Thymus (tissue), 11 donors: ENCODE measurements around the gene PRSS36. TPM values are rescaled to one million over a fixed set of nuclear protein-coding genes. Genes with fewer than 3 reads are reported as not detected.
"Not testable (repeated sequence)": the region's sequence is repeated elsewhere in the genome, so short reads cannot be mapped to it uniquely, and the experiment has no call there.

Experiments
- DNase-seq, 9 donors: peaks; one replicate each; pipeline ENCODE4 v3.0.0-alpha.2; 2013; ENCODE audit warnings: low spot score in 9 of 9, low read depth in 6 of 9, missing footprints in 1 of 9
- H3K27ac ChIP-seq, 2 donors: one replicate each; pipeline ENCODE4 v1.5.1; 2013; ENCODE audit warnings: control low read depth in 1 of 2, low read depth in 1 of 2, low read length in 1 of 2, mild to moderate bottlenecking in 1 of 2, moderate library complexity in 1 of 2
- H3K27me3 ChIP-seq, 2 donors: one replicate each; pipeline ENCODE4 v1.5.1; 2013; ENCODE audit warnings: low read length in 1 of 2; ENCODE audit not compliant: control insufficient read depth in 2 of 2, insufficient read depth in 1 of 2
- H3K36me3 ChIP-seq, 2 donors: one replicate each; pipeline ENCODE4 v1.5.1; 2013; ENCODE audit warnings: low read length in 1 of 2, mild to moderate bottlenecking in 1 of 2, moderate library complexity in 1 of 2; ENCODE audit not compliant: control insufficient read depth in 2 of 2, insufficient read depth in 2 of 2
- H3K4me1 ChIP-seq, 2 donors: one replicate each; pipeline ENCODE4 v1.5.1; 2013; ENCODE audit warnings: low read length in 2 of 2; ENCODE audit not compliant: control insufficient read depth in 2 of 2, insufficient read depth in 2 of 2
- H3K4me3 ChIP-seq, 2 donors: one replicate each; pipeline ENCODE4 v1.5.1; 2013; ENCODE audit warnings: low read length in 2 of 2, control low read depth in 1 of 2, mild to moderate bottlenecking in 1 of 2
- H3K9me3 ChIP-seq, 2 donors: one replicate each; pipeline ENCODE4 v1.5.1; 2013; ENCODE audit warnings: low read length in 1 of 2, mild to moderate bottlenecking in 1 of 2; ENCODE audit not compliant: control insufficient read depth in 2 of 2, insufficient read depth in 1 of 2
- WGBS: extraction: QIAGEN DNeasy Blood & Tissue Kit; methylation state at CpG from one replicate; pipeline ENCODE4 v1.1.7; 2013; 5-methylcytosine and 5-hydroxymethylcytosine counted together
- polyA plus RNA-seq: library from polyadenylated mRNA; stranded (reverse); fragments of 200-250 nt; gene quantifications from one replicate; pipeline ENCODE4 v1.2.3, GENCODE V29; 2013
- total RNA-seq: library from RNA; stranded (reverse); fragments of 120-200 nt; gene quantifications from one replicate; pipeline ENCODE4 v1.2.4, GENCODE V29; 2013
- donor health status: healthy.

The PRSS36 gene
- total and polyA plus RNA-seq, 2 donors = 4.3 to 5.7 TPM

DNA sequence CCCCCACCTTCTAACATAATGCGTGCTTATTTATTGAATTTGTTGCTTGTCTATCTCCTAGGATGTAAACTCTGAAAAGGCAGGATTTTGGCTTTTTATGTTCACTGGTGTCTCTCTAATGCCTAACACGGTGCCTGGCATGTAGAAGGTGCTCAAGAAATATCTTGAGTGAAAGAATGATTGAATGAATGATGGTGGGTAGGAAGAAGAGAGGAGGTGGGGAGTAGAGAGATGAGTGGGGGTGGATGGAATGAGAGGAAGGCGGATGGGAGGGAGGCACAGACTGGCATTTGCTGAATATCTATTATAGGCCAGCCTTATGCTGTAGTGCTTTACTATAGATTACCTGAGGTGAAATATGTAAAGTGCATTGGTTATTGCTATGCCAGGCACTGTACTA, 2.3 kb downstream of the PRSS36 start:
- peaks cover 0 to 1% of the 10 kb centered on the region in 2 donors for H3K9me3 ChIP-seq
- H3K4me1 ChIP-seq = peaks cover 6 to 8% of the 10 kb centered on the region in 2 donors
- H3K4me3 ChIP-seq = no peak overlapping the region
- H3K27ac ChIP-seq = no peak overlapping the region
- no peaks in the 10 kb centered on the region for H3K36me3 ChIP-seq
- no peak for DNase-seq
- peaks cover 0 to 33% of the 10 kb centered on the region in 2 donors for H3K27me3 ChIP-seq
- WGBS = 98% methylated on average over 3 of the region's 3 CpGs

DNA sequence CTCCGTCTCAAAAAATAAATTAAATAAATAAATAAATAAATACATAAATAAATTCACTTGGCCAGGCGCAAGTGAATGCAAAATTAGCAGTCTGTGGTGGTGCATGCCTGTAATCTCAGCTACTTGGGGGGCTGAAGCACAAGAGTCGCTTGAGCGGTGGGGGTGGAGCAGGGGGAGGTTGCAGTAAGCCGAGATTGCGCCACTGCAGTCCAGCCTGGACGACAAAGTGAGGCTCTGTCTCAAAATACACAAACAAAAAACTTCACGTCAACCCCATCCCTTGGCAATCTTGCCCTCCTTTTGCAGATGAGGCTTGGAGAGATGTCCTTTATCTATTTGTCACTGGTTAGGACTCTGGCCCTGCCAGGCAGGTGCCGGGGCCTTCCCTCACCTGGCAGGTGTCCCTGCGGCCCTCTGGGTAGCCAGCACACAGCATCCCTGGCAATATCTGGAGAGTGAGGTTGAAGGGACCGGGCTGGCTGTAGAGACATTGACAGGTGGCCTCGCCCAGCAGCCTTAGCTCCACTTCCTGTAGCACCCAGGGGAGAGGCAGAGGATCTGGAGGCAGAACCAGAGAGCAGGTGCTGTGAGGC, 4.4 kb downstream of the PRSS36 start:
- DNase-seq = no peak
- Histone ChIP-seq H3K4me1 (peaks cover 10 to 15% of the 10 kb centered on the region in 2 donors), H3K9me3 (peaks cover 1 to 3% of the 10 kb centered on the region in 2 donors), H3K36me3 (no peaks in the 10 kb centered on the region), H3K27ac (no peak overlapping the region), H3K27me3 (peaks cover 0 to 33% of the 10 kb centered on the region in 2 donors), H3K4me3 (no peak overlapping the region)
- 92% methylated on average over 12 of the region's 12 CpGs for WGBS

GRCh38 chr16:31144418-31144817, 5.4 kb downstream of the PRSS36 start:
- peaks cover 0 to 32% of the 10 kb centered on the region in 2 donors for H3K27me3 ChIP-seq

GRCh38 chr16:31143694-31144148, 6.1 kb downstream of the PRSS36 start:
- Histone ChIP-seq H3K27ac (no peak overlapping the region), H3K4me3 (no peak overlapping the region), H3K4me1 (peaks cover 10 to 22% of the 10 kb centered on the region in 2 donors), H3K36me3 (no peaks in the 10 kb centered on the region), H3K27me3 (peaks cover 0 to 25% of the 10 kb centered on the region in 2 donors), H3K9me3 (peaks cover 1 to 3% of the 10 kb centered on the region in 2 donors)
- DNase-seq = no peak
- WGBS = over 99% methylated on average over 8 of the region's 8 CpGs

More at GRCh38 chr16:31144418-31144817, 5.4 kb downstream of the PRSS36 start:
- not testable (repeated sequence) for H3K9me3 ChIP-seq, H3K4me3 ChIP-seq, H3K27ac ChIP-seq, H3K36me3 ChIP-seq, DNase-seq
- peaks cover 10 to 15% of the 10 kb centered on the region in 2 donors for H3K4me1 ChIP-seq
- whole genome bisulfite sequencing = 95% methylated on average over 7 of the region's 7 CpGs

DNA sequence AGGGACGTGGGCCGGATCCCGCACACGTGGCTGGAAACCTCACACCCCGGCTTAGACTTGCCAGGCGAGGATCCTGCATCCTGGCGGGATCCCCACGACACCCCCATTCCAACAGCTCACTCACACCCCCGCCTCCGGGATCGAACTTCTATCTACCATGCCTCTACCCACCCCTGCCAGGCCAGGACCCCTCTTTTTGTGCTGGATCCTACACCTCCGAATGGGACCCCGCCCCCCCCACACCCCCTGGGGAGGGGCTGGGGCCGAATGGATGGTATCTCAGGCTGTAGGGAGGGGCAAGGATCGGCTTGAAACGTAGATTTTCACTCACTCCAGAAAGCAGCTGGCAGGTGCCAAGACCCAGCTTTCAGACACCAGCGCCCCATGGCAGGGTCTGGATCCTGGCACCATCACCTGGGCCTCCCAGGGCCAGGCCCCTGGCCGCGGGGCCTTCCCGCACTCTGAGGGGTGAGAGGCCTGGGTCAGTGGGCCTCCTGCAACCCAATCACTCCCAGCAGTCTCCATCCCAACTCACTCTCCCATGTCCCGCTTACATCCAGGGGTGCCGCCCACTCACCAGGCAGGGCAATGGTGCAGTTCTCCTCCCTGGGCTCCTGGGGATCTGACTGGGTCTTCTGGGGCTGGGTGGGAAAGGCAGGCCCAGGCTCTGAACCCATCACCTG, 6.7 kb downstream of the PRSS36 start:
- Histone ChIP-seq H3K4me3 (peak overlapping the region in 1 of 2 donors; percentile 64), H3K36me3 (no peaks in the 10 kb centered on the region), H3K9me3 (peaks cover 1 to 3% of the 10 kb centered on the region in 2 donors), H3K27me3 (peaks cover 0 to 19% of the 10 kb centered on the region in 2 donors), H3K4me1 (peaks cover 10 to 22% of the 10 kb centered on the region in 2 donors), H3K27ac (peak overlapping the region in 1 of 2 donors; percentile 81)
- DNase-seq = peak in 1 of 9 donors; percentile 28
- 83% methylated on average over 22 of the region's 22 CpGs for WGBS

DNA sequence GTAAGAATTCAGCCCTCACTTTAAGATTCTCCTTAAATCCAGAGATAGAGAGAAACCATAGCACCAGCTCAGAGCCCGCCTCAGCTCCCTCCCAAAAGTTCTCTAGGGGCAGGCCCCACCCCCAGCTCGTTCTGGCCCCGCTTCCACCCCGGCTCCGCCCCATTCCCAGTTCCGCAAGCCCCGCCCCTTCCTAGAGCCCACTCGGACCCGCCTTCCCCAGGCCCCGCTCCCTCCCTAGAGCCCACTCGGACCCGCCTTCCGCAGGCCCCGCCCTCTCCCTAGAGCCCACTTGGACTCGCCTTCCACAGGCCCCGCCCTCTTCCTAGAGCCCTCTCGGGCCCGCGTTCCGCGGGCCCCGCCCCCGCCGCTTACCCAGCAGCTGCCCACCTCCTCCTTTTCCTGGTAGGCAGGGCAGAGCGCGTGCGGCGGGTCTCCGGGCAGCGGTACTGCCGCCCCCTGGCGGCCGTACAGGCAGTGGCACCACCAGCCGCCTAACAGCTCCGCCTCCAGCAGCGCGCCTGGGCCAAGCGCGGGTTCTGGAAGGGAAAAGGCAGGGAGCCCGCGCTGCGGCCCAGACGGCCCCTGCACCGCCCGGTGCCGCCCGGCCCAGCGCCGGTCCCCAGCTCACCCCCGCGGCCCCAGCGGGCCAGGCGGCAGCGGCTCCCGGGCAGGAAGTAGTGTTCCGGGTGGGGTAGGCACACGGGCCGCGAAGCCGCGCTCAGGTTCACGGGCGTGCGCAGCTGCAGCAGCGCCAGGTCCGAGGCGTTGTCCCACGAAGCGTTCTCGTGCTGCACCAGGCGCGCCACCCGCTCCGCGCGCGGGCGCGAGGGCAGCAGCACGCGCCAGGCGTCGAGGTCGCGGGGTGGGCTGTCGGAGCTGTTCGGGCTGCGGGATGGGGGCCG, 7.5 kb downstream of the PRSS36 start:
- Histone ChIP-seq H3K27ac (peak overlapping the region; percentile 79 to 81), H3K4me1 (peaks cover 10 to 22% of the 10 kb centered on the region in 2 donors), H3K36me3 (no peaks in the 10 kb centered on the region), H3K4me3 (peak overlapping the region; percentile 19 to 64), H3K9me3 (peaks cover 1 to 3% of the 10 kb centered on the region in 2 donors), H3K27me3 (peaks cover 0 to 12% of the 10 kb centered on the region in 2 donors)
- 9% methylated on average over 89 of the region's 89 CpGs for WGBS
- DNase-seq = peak; percentile 93 to 99 (median 98)

GRCh38 chr16:31141489-31142108, 8.3 kb downstream of the PRSS36 start:
- Histone ChIP-seq H3K4me1 (peaks cover 10 to 22% of the 10 kb centered on the region in 2 donors), H3K27me3 (peaks cover 0 to 6% of the 10 kb centered on the region in 2 donors), H3K9me3 (peaks cover 1 to 3% of the 10 kb centered on the region in 2 donors), H3K4me3 (peak overlapping the region; percentile 19 to 64), H3K36me3 (no peaks in the 10 kb centered on the region), H3K27ac (peak overlapping the region; percentile 22 to 79)
- DNase-seq = peak in 1 of 9 donors; percentile 56
- WGBS = 62% methylated on average over 10 of the region's 10 CpGs

DNA sequence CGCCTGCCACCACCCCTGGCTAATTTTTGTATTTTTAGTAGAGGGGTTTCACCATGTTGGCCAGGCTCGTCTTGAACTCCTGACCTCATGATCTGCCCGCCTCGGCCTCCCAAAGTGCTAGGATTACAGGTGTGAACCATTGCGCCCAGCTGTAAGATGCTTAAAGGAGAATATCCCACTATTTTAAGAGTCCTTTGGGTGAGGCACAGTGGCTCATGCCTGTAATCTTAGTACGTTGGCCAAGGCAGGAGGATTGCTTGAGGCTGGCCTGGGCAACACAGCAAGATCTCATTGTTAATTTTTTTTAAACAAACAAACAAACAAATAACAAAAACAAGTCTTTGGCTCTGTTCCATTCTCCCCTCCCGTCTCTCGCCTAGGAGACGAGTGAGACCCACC, 8.8 kb downstream of the PRSS36 start:
- WGBS = 95% methylated on average over 9 of the region's 9 CpGs
- not testable (repeated sequence) for H3K36me3 ChIP-seq, H3K9me3 ChIP-seq, DNase-seq, H3K27me3 ChIP-seq, H3K4me3 ChIP-seq
- peak overlapping the region; percentile 22 to 79 for H3K27ac ChIP-seq
- peaks cover 10 to 22% of the 10 kb centered on the region in 2 donors for H3K4me1 ChIP-seq
